Measurements from ENCODE around the gene SFRP4. TPM values are rescaled to one million over a fixed set of nuclear protein-coding genes. Genes with fewer than 3 reads are reported as not detected.

Gene SFRP4
- total RNA-seq, 2 experiments from 2014 or later, result not detected

GRCh38 chr7:37894671-37895070 is 21.9 kb downstream of the SFRP4 start:
- no peak for DNase-seq
- CTCF ChIA-PET, result no interaction called here
- Mint-ChIP-seq H3K27ac (no peak overlapping the region), H3K36me3 (ENCODE audit: low read depth) (no peaks in the 10 kb centered on the region), H3K27me3 (ENCODE audit: low read depth) (peaks cover 3% of the 10 kb centered on the region), H3K4me1 (ENCODE audit: low read depth) (no peaks in the 10 kb centered on the region), H3K4me3 (no peak overlapping the region), H3K9me3 (no peaks in the 10 kb centered on the region)
- intact Hi-C loops (cut with micrococcal nuclease), result no loop called here

- DNase-seq, result no peak
- Mint-ChIP-seq H3K36me3 (ENCODE audit: low read depth) (no peaks in the 10 kb centered on the region), H3K4me1 (ENCODE audit: low read depth) (no peaks in the 10 kb centered on the region), H3K4me3 (no peak overlapping the region), H3K9me3 (no peaks in the 10 kb centered on the region), H3K27me3 (ENCODE audit: low read depth) (peaks cover 3% of the 10 kb centered on the region), H3K27ac (no peak overlapping the region)
- CTCF ChIA-PET, result interaction anchor here (0.6 kb wide), 1 partner anchor 477 kb away, joined by 3 read pairs; no protein-coding TSS in a partner anchor
- intact Hi-C loops (cut with micrococcal nuclease), result no loop called here
Measured at GRCh38 chr7:37893359-37893758, 23.3 kb downstream of the SFRP4 start.

- no peak overlapping the region for H3K27ac Mint-ChIP-seq
- intact Hi-C loops (cut with micrococcal nuclease), result no loop called here
- H3K4me1 Mint-ChIP-seq (ENCODE audit: low read depth), result no peaks in the 10 kb centered on the region
- H3K4me3 Mint-ChIP-seq, result no peak overlapping the region
- H3K36me3 Mint-ChIP-seq (ENCODE audit: low read depth), result no peaks in the 10 kb centered on the region
- peaks cover 3% of the 10 kb centered on the region for H3K9me3 Mint-ChIP-seq
- CTCF ChIA-PET, result no interaction called here
- DNase-seq, result no peak
- H3K27me3 Mint-ChIP-seq (ENCODE audit: low read depth), result peaks cover 4% of the 10 kb centered on the region
Measured at GRCh38 chr7:37882086-37882485, 34.5 kb downstream of the SFRP4 start.

Other genes starting within 250 kb of the SFRP4 start
- gene GPR141, start 233.1 kb downstream of the SFRP4 start, total RNA-seq, result not detected
- not detected for gene NME8, start 68.2 kb downstream of the SFRP4 start, total RNA-seq
- gene EPDR1, start 3.8 kb upstream of the SFRP4 start, total RNA-seq, result 1 to 10 TPM; 1.3 to 1.6 TPM

Data from activated naive CD4-positive, alpha-beta T cell treated with anti-CD3 and anti-CD28 coated beads for 36 hours (primary cell).